HG02885 (cell line): ENCODE measurements around the gene TBX6.
"Not testable (repeated sequence)": the region's sequence is repeated elsewhere in the genome, so short reads cannot be mapped to it uniquely, and the experiment has no call there.

ENCODE experiments used
- ATAC-seq: cut with Tn5 transposase; IDR thresholded peaks from one replicate; pipeline ENCODE4 v1.9.1; 2021; ENCODE audit warnings: mild to moderate bottlenecking; ENCODE audit not compliant: unreplicated experiment, poor library complexity

The TBX6 gene

DNA sequence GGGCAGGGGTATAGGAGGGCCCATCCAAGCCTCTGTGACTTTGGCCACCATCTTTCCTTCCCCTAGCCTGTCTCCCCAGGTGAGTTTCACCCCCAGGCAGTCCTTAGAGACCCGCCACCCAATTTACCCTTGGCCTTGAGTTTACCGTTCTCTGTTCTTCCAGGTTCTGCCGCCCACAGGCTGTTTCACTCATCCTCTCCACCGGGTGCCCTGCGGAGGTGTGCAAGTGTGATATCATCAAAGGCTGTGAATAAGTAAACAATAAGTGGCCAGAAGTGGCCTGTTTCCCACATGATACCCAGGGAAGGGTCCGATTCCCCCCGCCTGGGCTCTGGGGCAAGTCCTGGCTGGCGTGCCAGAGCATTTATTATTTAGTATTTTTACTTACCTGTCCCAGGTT, 45.5 kb downstream of the TBX6 start:
- ATAC-seq: no peak

DNA sequence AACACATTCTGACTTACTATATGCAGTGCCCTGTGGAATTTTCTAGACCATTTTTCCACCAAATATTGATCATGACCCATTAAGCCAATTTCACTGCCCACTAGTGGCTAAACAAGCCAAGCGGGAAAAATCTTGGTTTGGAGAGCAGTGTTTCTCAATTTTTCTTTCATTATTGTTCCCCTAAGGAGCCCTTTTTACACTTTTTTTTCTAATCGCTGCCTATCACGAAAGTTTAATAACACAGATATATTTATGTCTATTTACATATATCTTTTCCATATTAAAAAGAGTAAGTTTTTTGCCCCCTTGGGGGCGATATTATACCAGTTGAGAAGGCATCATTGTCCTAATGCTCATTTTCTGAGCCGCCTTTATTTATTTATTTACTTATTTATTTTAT, 49.9 kb downstream of the TBX6 start:
- no peak for ATAC-seq

DNA sequence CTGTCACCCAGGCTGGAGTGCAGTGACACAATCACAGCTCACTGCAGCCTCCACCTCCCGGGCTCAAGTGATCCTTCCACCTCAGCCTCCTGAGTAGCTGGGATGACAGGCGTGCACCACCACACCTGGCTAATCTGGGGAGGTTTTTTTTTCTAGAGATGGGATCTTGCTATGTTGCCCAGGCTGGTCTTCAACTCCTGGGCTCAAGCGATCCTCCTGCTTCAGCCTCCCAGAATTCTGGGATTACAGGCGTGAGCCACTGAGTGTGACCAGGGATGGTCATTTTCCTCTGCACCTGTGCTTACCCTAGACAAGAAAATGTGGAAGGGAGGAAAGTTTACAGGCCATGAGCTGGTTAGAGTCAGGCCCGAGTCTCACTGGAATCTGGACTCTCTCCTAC, 51.0 kb downstream of the TBX6 start:
- ATAC-seq: not testable (repeated sequence)

DNA sequence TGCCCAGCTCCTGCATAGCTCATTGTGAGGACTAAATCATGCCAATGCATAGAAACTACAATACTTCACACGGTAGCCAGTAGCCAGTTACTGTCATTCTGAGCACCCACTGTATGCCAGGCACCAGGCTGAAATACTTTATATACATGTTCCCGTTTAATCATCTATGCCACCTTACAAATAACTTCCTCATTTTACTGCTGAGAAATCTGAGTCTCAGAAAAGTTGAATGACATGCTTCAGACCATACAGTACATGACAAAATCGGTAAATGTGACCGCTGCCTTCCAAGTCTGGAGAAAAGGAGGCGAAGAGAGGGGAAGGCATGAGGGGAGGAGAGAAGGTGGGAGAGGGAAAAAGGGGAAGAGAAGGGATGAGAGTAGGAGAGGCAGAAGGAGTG, 51.5 kb downstream of the TBX6 start:
- ATAC-seq: no peak
